K562 (cell line): ENCODE results near the gene LRRC37B. TPM values are rescaled to one million over a fixed set of nuclear protein-coding genes. Genes with fewer than 3 reads are reported as not detected.

Experiments
- ATAC-seq: fragments of 200-7000 bp; cut with Tn5 transposase; 3 replicates; pipeline ENCODE4 v1.9.1; 2020; ENCODE audit warnings: moderate library complexity
- BruUV-seq: library from RNA; stranded (reverse); fragments of 400-500 nt; replicated peaks from 2 replicates; lab custom pipeline; 2021; lab: Mats Ljungman, UMichigan
- CTCF ChIA-PET: fragments of 300-600 bp; formaldehyde crosslinking; extraction: SDS; loops from one replicate; lab custom pipeline; 2021; ENCODE audit warnings: low intra/inter-chr PET ratio; lab: Yijun Ruan, JAX
- POLR2A ChIA-PET: fragments of 300-600, 350-650 bp; sonication (Branson Sonifier 250); formaldehyde crosslinking; extraction: SDS; loops from one replicate; lab custom pipeline; 2021; ENCODE audit warnings: antibody characterized with exemption, inconsistent platforms; lab: Yijun Ruan, JAX
- DNase-seq, 4 experiments: peaks; one replicate each; pipeline versions ENCODE4 v3.0.0 to v3.0.0-alpha.2; 2011 to 2018; ENCODE audit warnings: low spot score in 3 of 4, mixed read lengths in 3 of 4; ENCODE audit errors: extremely low read depth in 1 of 4
- FAIRE-seq: peaks from 2 replicates; lab custom pipeline; 2011; peaks lifted over from hg19 to GRCh38; lab: Jason Lieb, UNC
- H2AFZ ChIP-seq: 2 replicates; pipeline ENCODE4 v1.6.0; 2011; ENCODE audit warnings: low read depth, low read length, control low read depth, inconsistent platforms
- H3K27ac ChIP-seq: fragments of 200-600 bp; 3 replicates; pipeline ENCODE4 v1.8.0; 2011; ENCODE audit warnings: low read depth, mild to moderate bottlenecking, control low read depth, inconsistent platforms, low read length, moderate library complexity, mixed read lengths; ENCODE audit errors: extremely low read depth
- H3K27me3 ChIP-seq, 2 experiments: fragments of 300-600 bp in 1 of 2; 2 replicates in 1 of 2; 3 replicates in 1 of 2; pipeline versions ENCODE4 v1.6.0 to v1.8.0; 2011; ENCODE audit warnings: inconsistent platforms in 2 of 2, low read length in 2 of 2, mild to moderate bottlenecking in 1 of 2, mixed read lengths in 1 of 2, moderate library complexity in 1 of 2; ENCODE audit not compliant: control insufficient read depth in 2 of 2, insufficient read depth in 2 of 2
- H3K36me3 ChIP-seq: fragments of 300-600 bp; 3 replicates; pipeline ENCODE4 v1.8.0; 2011; ENCODE audit warnings: mild to moderate bottlenecking, low read length, inconsistent platforms; ENCODE audit not compliant: control insufficient read depth, insufficient read depth
- H3K4me1 ChIP-seq, 2 experiments: fragments of 200-600 bp in 1 of 2; replicated peaks in 1 of 2; 2 replicates in 1 of 2; 3 replicates in 1 of 2; pipeline versions ENCODE4 v1.5.1 to v1.8.0; 2011; ENCODE audit warnings: inconsistent platforms in 2 of 2, low read length in 2 of 2, mild to moderate bottlenecking in 1 of 2, mixed read lengths in 1 of 2, moderate library complexity in 1 of 2; ENCODE audit not compliant: control insufficient read depth in 2 of 2, insufficient read depth in 2 of 2
- H3K4me2 ChIP-seq: 2 replicates; pipeline ENCODE4 v1.6.1; 2011; ENCODE audit warnings: low read length, control low read depth, inconsistent platforms, mixed read lengths; ENCODE audit not compliant: insufficient read depth
- H3K4me3 ChIP-seq: fragments of 200-600 bp; sonication (generic), shearing (Covaris generic); 2 replicates; pipeline ENCODE4 v1.5.1; 2016; ENCODE audit warnings: control low read depth, inconsistent platforms
- H3K79me2 ChIP-seq: fragments of 200-600 bp; 3 replicates; pipeline ENCODE4 v1.8.0; 2011; ENCODE audit warnings: low read length, inconsistent platforms; ENCODE audit not compliant: control insufficient read depth, insufficient read depth
- H3K9ac ChIP-seq, 2 experiments: 2 replicates each; pipeline versions ENCODE4 v1.6.0 to v1.6.1; 2011; ENCODE audit warnings: low read depth in 2 of 2, low read length in 2 of 2, control low read depth in 1 of 2, inconsistent platforms in 1 of 2, mild to moderate bottlenecking in 1 of 2, mixed read lengths in 1 of 2; ENCODE audit not compliant: insufficient read depth in 1 of 2
- H3K9me1 ChIP-seq: one replicate; pipeline ENCODE4 v1.6.0; 2011; ENCODE audit warnings: inconsistent platforms, mild to moderate bottlenecking, low read length, moderate library complexity; ENCODE audit not compliant: control insufficient read depth, insufficient read depth
- H3K9me3 ChIP-seq: replicated peaks from 2 replicates; pipeline ENCODE4 v1.5.1; 2011; ENCODE audit warnings: low read depth, low read length, inconsistent platforms; ENCODE audit not compliant: control insufficient read depth, insufficient read depth
- H4K20me1 ChIP-seq: replicated peaks from 2 replicates; pipeline ENCODE4 v1.6.1; 2011; ENCODE audit warnings: low read length, inconsistent platforms, mixed read lengths; ENCODE audit not compliant: control insufficient read depth, insufficient read depth
- ARID4B ChIP-seq: sonication (generic); formaldehyde crosslinking; IDR thresholded peaks from 2 replicates; pipeline ENCODE4 v1.8.0; 2022; ENCODE audit warnings: mild to moderate bottlenecking, missing genetic modification reagents
- ATF4 ChIP-seq: fragments of 450-650 bp; formaldehyde crosslinking; IDR thresholded peaks from 2 replicates; pipeline ENCODE4 v1.4.0; 2022; ENCODE audit warnings: mild to moderate bottlenecking, moderate library complexity
- CTCF ChIP-seq, 3 experiments: IDR thresholded peaks in 2 of 3; conservative IDR thresholded peaks in 1 of 3; 2 replicates each; pipeline ENCODE4 v1.5.1; 2011 to 2012; ENCODE audit warnings: low read length in 3 of 3, mild to moderate bottlenecking in 3 of 3, control low read depth in 2 of 3, improper control_type of control experiment in 1 of 3, inconsistent platforms in 1 of 3, low read depth in 1 of 3, mixed read lengths in 1 of 3, moderate library complexity in 1 of 3; ENCODE audit not compliant: insufficient read depth in 2 of 3
- DACH1 ChIP-seq: fragments of 450-650 bp; IDR thresholded peaks from 2 replicates; pipeline ENCODE4 v1.6.1; 2018; ENCODE audit not compliant: partially characterized antibody
- E2F1 ChIP-seq: sonication (generic); formaldehyde crosslinking; IDR thresholded peaks from 2 replicates; pipeline ENCODE4 v1.8.1; 2023; ENCODE audit warnings: mild to moderate bottlenecking, missing genetic modification reagents, moderate library complexity
- ELF1 ChIP-seq: fragments of 200-800 bp; sonication (Bioruptor generic); IDR thresholded peaks from 2 replicates; pipeline ENCODE4 v1.6.1; 2016; ENCODE audit warnings: missing genetic modification characterization, missing compliant biosample characterization
- HNRNPUL1 ChIP-seq: fragments of 200-400 bp; formaldehyde crosslinking; IDR thresholded peaks from 2 replicates; pipeline ENCODE4 v1.6.1; 2017; ENCODE audit warnings: low read length
- RHOXF2B ChIP-seq: fragments of 250-450 bp; sonication (Bioruptor Pico); conservative IDR thresholded peaks from 2 replicates; pipeline ENCODE4 v1.5.1; 2021
- THRAP3 ChIP-seq: fragments of 450-650 bp; IDR thresholded peaks from 2 replicates; pipeline ENCODE4 v1.6.1; 2016; ENCODE audit warnings: mild to moderate bottlenecking, inconsistent platforms, borderline replicate concordance
- XRCC3 ChIP-seq: fragments of 450-650 bp; IDR thresholded peaks from 2 replicates; pipeline ENCODE4 v1.6.1; 2017; ENCODE audit warnings: mild to moderate bottlenecking, moderate library complexity
- ZBTB17 ChIP-seq: fragments of 450-650 bp; formaldehyde crosslinking; IDR thresholded peaks from 2 replicates; pipeline ENCODE4 v1.4.0; 2020; ENCODE audit warnings: mild to moderate bottlenecking
- ZNF311 ChIP-seq: fragments of 250-450 bp; sonication (Bioruptor Pico); IDR thresholded peaks from 2 replicates; pipeline ENCODE4 v1.4.0; 2020; ENCODE audit warnings: mild to moderate bottlenecking, moderate library complexity
- ZNF583 ChIP-seq: fragments of 250-450 bp; sonication (Bioruptor Pico); IDR thresholded peaks from 2 replicates; pipeline ENCODE4 v1.4.0; 2020
- WGBS: fragments of 100-300 bp; shearing (Covaris generic); methylation state at CpG from one replicate; pipeline ENCODE4 v1.1.6; 2016; ENCODE audit warnings: low coverage, mixed read lengths; ENCODE audit not compliant: insufficient coverage; ENCODE audit errors: missing lambda C conversion rate; 5-methylcytosine and 5-hydroxymethylcytosine counted together
- in situ Hi-C: fragments of 300-500 bp; cut with MboI; formaldehyde crosslinking; loops from 4 replicates; pipeline ENCODE4 v1.15.0; 2018; ENCODE audit warnings: inconsistent platforms, mixed read lengths
- intact Hi-C: fragments of 100-400 bp; cut with micrococcal nuclease; formaldehyde crosslinking; loops from 2 replicates; pipeline ENCODE4 v1.14.2; 2022
- polyA plus RNA-seq, 8 experiments: library from polyadenylated mRNA; depleted of rRNA in 4 of 8; stranded (reverse) in 5 of 8; unstranded in 3 of 8; fragments of >200 nt; fragmentation: Nextera tagmentation in 2 of 8; fragmentation: Illumina TruSeq in 1 of 8; extraction: Ambion mirVana in 2 of 8; extraction: Trizol in 1 of 8; gene quantifications; 2 replicates each; pipeline versions ENCODE4 v1.2.1 to v1.2.3, GENCODE V29; 2011 to 2014; ENCODE audit warnings: inconsistent platforms in 1 of 8, missing spikeins in 1 of 8
- total RNA-seq, 7 experiments: library from RNA; depleted of rRNA in 6 of 7; stranded (reverse); fragments of >200 nt in 6 of 7; fragmentation: Illumina TruSeq in 2 of 7; extraction: Trizol in 2 of 7; gene quantifications; 2 replicates each; pipeline versions ENCODE4 v1.2.1 to v1.2.3, GENCODE V29; 2011 to 2021; ENCODE audit warnings: low replicate concordance in 1 of 7

The LRRC37B gene
- total and polyA plus RNA-seq, 9 of the 15 experiments (the other 6 are each of a cell fraction or from before 2014, with no cell fraction given): 2.7 to 19.8 (median 12.4) TPM

- Histone ChIP-seq H3K4me2 (no peak overlapping the region), H3K27ac (no peak overlapping the region), H3K4me3 (no peak overlapping the region), H3K9me3 (no peaks in the 10 kb centered on the region), H3K27me3 (no peaks in the 10 kb centered on the region), H2AFZ (no peak overlapping the region), H3K36me3 (peaks cover 91% of the 10 kb centered on the region), H3K79me2 (no peaks in the 10 kb centered on the region), H4K20me1 (no peaks in the 10 kb centered on the region), H3K9ac (no peak overlapping the region), H3K9me1 (no peaks in the 10 kb centered on the region), H3K4me1 (no peaks in the 10 kb centered on the region)
- 90% methylated on average over 6 of the region's 6 CpGs for WGBS
- intact Hi-C loops (no loop called here), in situ Hi-C loops (no loop called here)
- POLR2A ChIA-PET: interaction anchor here (1.4 to 2.6 kb wide), 2 partner anchors 10 kb away, joined by 6 to 11 read pairs; partner anchors contain the start of gene LRRC37B
- FAIRE-seq: no peak
- BruUV-seq: no TSS peak
- no peak for ATAC-seq
- no peak for DNase-seq
- CTCF ChIA-PET: no interaction called here
- no peak for TF ChIP-seq E2F1 (CRISPR knock-in tag)
- no peak for TF ChIP-seq DACH1
- no peak for TF ChIP-seq ZNF311 (CRISPR knock-in tag)
- TF ChIP-seq ARID4B (CRISPR knock-in tag): no peak
- TF ChIP-seq ATF4: no peak
- TF ChIP-seq CTCF (IDR thresholded peaks at IDR 0.05 in 2 of 3, conservative IDR thresholded peaks at IDR 0.05 in 1 of 3; ENCODE audit: insufficient read depth in 2 of 3, low read depth in 1 of 3, low read length in 3 of 3): no peak
- TF ChIP-seq RHOXF2B (CRISPR knock-in tag): no peak
- no peak for TF ChIP-seq XRCC3
- no peak for TF ChIP-seq THRAP3
- TF ChIP-seq HNRNPUL1: no peak
- TF ChIP-seq ZNF583 (CRISPR knock-in tag): no peak
- no peak for TF ChIP-seq ELF1
- TF ChIP-seq ZBTB17 (CRISPR knock-in tag): no peak
These were observed 10.2 kb upstream of the LRRC37B start for GRCh38 chr17:31997005-31997404.
